Coronary artery (tissue), 2 donors: Measurements from ENCODE around the gene SMIM38.

Source experiments
- DNase-seq: peaks from one replicate; pipeline ENCODE4 v3.0.0-alpha.2; 2017; ENCODE audit warnings: low spot score
- H3K27ac ChIP-seq, 2 donors: fragments of 200-600 bp; sonication (generic); one replicate each; pipeline ENCODE4 v1.5.1; 2016 to 2019
- H3K4me3 ChIP-seq: fragments of 200-600 bp; sonication (generic); 2 replicates; pipeline ENCODE4 v1.5.1; 2016; ENCODE audit warnings: mild to moderate bottlenecking, moderate library complexity
- CTCF ChIP-seq: fragments of 200-600 bp; sonication (generic); IDR thresholded peaks from one replicate; pipeline ENCODE4 v1.5.1; 2019; ENCODE audit warnings: antibody characterized with exemption

The SMIM38 gene

GRCh38 chr11:69122326-69122629, 33.5 kb upstream of the SMIM38 start:
- no peak for TF ChIP-seq CTCF
- no peak overlapping the region for H3K4me3 ChIP-seq
- no peak for DNase-seq
- H3K27ac ChIP-seq: peak overlapping the region in 1 of 2 donors; percentile 77

- DNase-seq: no peak
- H3K4me3 ChIP-seq: peak overlapping the region; percentile 46
- H3K27ac ChIP-seq: peak overlapping the region in 1 of 2 donors; percentile 77
- TF ChIP-seq CTCF: no peak
Observed at GRCh38 chr11:69122630-69123431, 32.9 kb upstream of the SMIM38 start.

- H3K27ac ChIP-seq: peak overlapping the region in 1 of 2 donors; percentile 77
- no peak for TF ChIP-seq CTCF
- peak overlapping the region; percentile 46 for H3K4me3 ChIP-seq
- DNase-seq: no peak
Observed at GRCh38 chr11:69123593-69124545, 31.9 kb upstream of the SMIM38 start.

GRCh38 chr11:69125861-69126260, 29.9 kb upstream of the SMIM38 start:
- H3K27ac ChIP-seq: no peak overlapping the region
- DNase-seq: no peak
- no peak for TF ChIP-seq CTCF
- H3K4me3 ChIP-seq: no peak overlapping the region

- Histone ChIP-seq H3K4me3 (no peak overlapping the region), H3K27ac (peak overlapping the region in 1 of 2 donors; percentile 67)
- DNase-seq: no peak
- no peak for TF ChIP-seq CTCF
Observed at GRCh38 chr11:69126286-69126685, 29.4 kb upstream of the SMIM38 start.

- Histone ChIP-seq H3K4me3 (no peak overlapping the region), H3K27ac (peak overlapping the region; percentile 32 to 67)
- DNase-seq: no peak
- TF ChIP-seq CTCF: no peak
Observed at GRCh38 chr11:69127081-69127850, 28.5 kb upstream of the SMIM38 start.
